ENCODE measurements around the gene GPC1. TPM values are rescaled to one million over a fixed set of nuclear protein-coding genes. Genes with fewer than 3 reads are reported as not detected.

GPC1 gene
- total and polyA plus RNA-seq, 2 experiments from 2014 or later, result 57.8 to 80.9 TPM

- no peak for TF ChIP-seq CTCF (IDR thresholded peaks at IDR 0.05; ENCODE audit: low read depth, low read length)
- no peaks in the 10 kb centered on the region for H3K9me3 ChIP-seq (ENCODE audit: low read depth)
- no peak for DNase-seq (ENCODE audit: low read depth in 1 of 2, low spot score in 1 of 2)
- no peaks in the 10 kb centered on the region for H3K27me3 ChIP-seq
- no peak overlapping the region for H3K27ac ChIP-seq
- no peaks in the 10 kb centered on the region for H3K4me1 ChIP-seq (ENCODE audit: low read depth)
- no peak overlapping the region for H3K4me3 ChIP-seq
- no peaks in the 10 kb centered on the region for H3K36me3 ChIP-seq
Measured at GRCh38 chr2:240399419-240400324, 35.8 kb upstream of the GPC1 start.

DNA sequence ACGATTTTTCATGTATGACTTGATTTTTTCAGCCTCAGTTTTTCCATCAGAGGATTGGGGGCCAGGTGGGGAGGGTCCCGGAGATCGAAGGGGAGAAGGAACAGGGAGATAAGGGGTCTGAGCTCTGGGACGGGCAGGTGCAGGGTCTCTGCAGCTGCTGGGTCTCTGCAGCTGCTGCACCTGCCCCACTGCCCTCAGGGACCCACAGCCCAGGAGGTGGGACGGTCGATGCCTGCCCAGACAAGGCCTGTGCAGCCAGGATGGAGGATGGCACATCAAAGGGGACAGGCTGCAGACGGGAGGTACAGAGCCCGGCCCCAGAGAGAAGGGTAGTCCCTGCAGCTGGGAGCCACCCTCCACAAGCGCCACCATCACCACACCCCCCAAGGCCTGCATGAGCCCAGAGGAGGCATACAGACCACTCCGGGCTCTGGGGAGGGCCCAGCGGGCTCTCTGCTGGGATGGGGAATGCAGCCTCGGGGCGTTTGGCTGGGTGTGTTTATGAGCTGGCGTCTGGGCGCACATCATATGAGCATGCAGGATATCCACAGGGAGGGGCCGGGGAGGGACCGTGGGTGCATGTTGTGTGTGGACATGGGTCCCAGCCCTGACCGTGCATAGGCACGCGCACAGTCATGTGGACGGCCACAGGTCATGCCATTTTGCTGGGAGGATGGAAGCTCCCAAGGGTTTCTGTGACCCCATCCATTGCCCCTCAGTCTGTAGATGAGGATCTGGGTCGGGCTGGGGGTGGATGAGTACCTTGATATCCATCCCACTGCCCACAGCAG lies 34.9 kb upstream of the GPC1 start:
- no peak for TF ChIP-seq CTCF (IDR thresholded peaks at IDR 0.05; ENCODE audit: low read depth, low read length)
- H3K27me3 ChIP-seq, result no peaks in the 10 kb centered on the region
- no peaks in the 10 kb centered on the region for H3K9me3 ChIP-seq (ENCODE audit: low read depth)
- DNase-seq (ENCODE audit: low read depth in 1 of 2, low spot score in 1 of 2), result no peak
- H3K4me3 ChIP-seq, result no peak overlapping the region
- H3K36me3 ChIP-seq, result no peaks in the 10 kb centered on the region
- no peaks in the 10 kb centered on the region for H3K4me1 ChIP-seq (ENCODE audit: low read depth)
- no peak overlapping the region for H3K27ac ChIP-seq

- Histone ChIP-seq H3K4me3 (no peak overlapping the region), H3K27ac (no peak overlapping the region), H3K9me3 (ENCODE audit: low read depth) (no peaks in the 10 kb centered on the region), H3K36me3 (no peaks in the 10 kb centered on the region), H3K27me3 (no peaks in the 10 kb centered on the region), H3K4me1 (ENCODE audit: low read depth) (no peaks in the 10 kb centered on the region)
- DNase-seq (ENCODE audit: low read depth in 1 of 2, low spot score in 1 of 2), result no peak
- no peak for TF ChIP-seq CTCF (IDR thresholded peaks at IDR 0.05; ENCODE audit: low read depth, low read length)
Measured at GRCh38 chr2:240401308-240401707, 34.2 kb upstream of the GPC1 start.

DNA sequence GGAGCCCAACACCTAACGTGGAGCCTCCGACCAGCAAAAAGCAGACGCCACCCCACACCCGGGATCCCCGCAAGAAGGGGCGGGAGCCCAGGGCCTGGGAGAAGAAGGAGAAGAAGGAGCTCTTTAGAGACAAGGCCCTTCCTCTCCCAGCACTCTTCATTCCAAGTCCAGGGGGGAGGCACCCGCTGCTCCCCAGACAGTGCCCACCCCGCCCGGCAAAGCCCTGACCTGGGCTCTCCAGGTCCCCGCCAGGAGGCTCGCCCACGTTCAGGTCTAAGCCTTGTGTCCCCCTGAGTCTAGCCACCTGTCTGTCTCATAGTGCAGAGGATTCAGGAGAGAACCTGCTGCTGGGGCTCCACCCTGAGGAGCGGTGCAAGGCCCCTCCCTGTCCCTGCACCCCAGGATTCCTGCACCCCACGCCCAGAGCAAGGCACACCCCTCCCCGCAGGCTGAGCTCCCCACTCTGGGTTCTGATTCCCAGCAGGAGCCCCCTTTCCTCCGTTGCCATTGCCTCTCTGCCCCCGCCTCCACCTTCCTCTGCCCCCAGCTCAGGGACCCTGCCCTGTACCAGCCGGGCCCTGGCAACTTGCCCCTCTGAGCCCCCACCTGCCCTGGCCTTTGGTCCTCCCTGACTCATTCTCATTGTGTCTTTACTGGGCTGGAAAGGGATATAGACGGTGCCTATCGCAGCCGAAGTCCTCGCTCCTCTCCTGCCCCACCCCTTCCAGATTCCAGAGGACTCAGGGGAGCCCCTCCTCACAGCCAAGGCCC lies 33.5 kb upstream of the GPC1 start:
- no peak for DNase-seq (ENCODE audit: low read depth in 1 of 2, low spot score in 1 of 2)
- Histone ChIP-seq H3K27me3 (no peaks in the 10 kb centered on the region), H3K4me3 (no peak overlapping the region), H3K9me3 (ENCODE audit: low read depth) (no peaks in the 10 kb centered on the region), H3K4me1 (ENCODE audit: low read depth) (no peaks in the 10 kb centered on the region), H3K27ac (no peak overlapping the region), H3K36me3 (no peaks in the 10 kb centered on the region)
- TF ChIP-seq CTCF (IDR thresholded peaks at IDR 0.05; ENCODE audit: low read depth, low read length), result no peak

GRCh38 chr2:240402566-240403272 lies 32.7 kb upstream of the GPC1 start:
- H3K4me1 ChIP-seq (ENCODE audit: low read depth), result no peaks in the 10 kb centered on the region
- no peaks in the 10 kb centered on the region for H3K27me3 ChIP-seq
- no peak for TF ChIP-seq CTCF (IDR thresholded peaks at IDR 0.05; ENCODE audit: low read depth, low read length)
- H3K36me3 ChIP-seq, result no peaks in the 10 kb centered on the region
- no peaks in the 10 kb centered on the region for H3K9me3 ChIP-seq (ENCODE audit: low read depth)
- no peak overlapping the region for H3K4me3 ChIP-seq
- H3K27ac ChIP-seq, result no peak overlapping the region
- no peak for DNase-seq (ENCODE audit: low read depth in 1 of 2, low spot score in 1 of 2)
